Inferior parietal cortex (tissue), 1 donor: ENCODE data around the gene ZNF280A.
"Not testable (repeated sequence)": the region's sequence is repeated elsewhere in the genome, so short reads cannot be mapped to it uniquely, and the experiment has no call there.

Source experiments
- DNase-seq: peaks from one replicate; pipeline ENCODE4 v3.0.0-alpha.2; 2016; ENCODE audit errors: extremely low spot score

The ZNF280A gene

GRCh38 chr22:22538226-22538989 is 18.3 kb upstream of the ZNF280A start:
- DNase-seq, result no peak

- DNase-seq, result no peak
These were observed 16.8 kb upstream of the ZNF280A start for GRCh38 chr22:22536916-22537315.

- no peak for DNase-seq
These were observed 16.4 kb upstream of the ZNF280A start for GRCh38 chr22:22536515-22536914.

- no peak for DNase-seq
These were observed 15.6 kb upstream of the ZNF280A start for GRCh38 chr22:22535662-22536061.

GRCh38 chr22:22534604-22535415 is 14.7 kb upstream of the ZNF280A start:
- DNase-seq, result no peak

GRCh38 chr22:22533863-22534262 is 13.8 kb upstream of the ZNF280A start:
- no peak for DNase-seq

- DNase-seq, result no peak
These were observed 13.3 kb upstream of the ZNF280A start for GRCh38 chr22:22533417-22533816.

GRCh38 chr22:22532547-22533071 is 12.5 kb upstream of the ZNF280A start:
- DNase-seq, result not testable (repeated sequence)

- DNase-seq, result no peak
These were observed 11.9 kb upstream of the ZNF280A start for GRCh38 chr22:22531770-22532546.

- DNase-seq, result no peak
These were observed 8.7 kb upstream of the ZNF280A start for GRCh38 chr22:22528780-22529179.

GRCh38 chr22:22527312-22527711 is 7.2 kb upstream of the ZNF280A start:
- DNase-seq, result no peak

GRCh38 chr22:22526125-22526912 is 6.2 kb upstream of the ZNF280A start:
- DNase-seq, result no peak

GRCh38 chr22:22523494-22523893 is 3.4 kb upstream of the ZNF280A start:
- no peak for DNase-seq

- no peak for DNase-seq
These were observed 1.6 kb upstream of the ZNF280A start for GRCh38 chr22:22521631-22522030.

GRCh38 chr22:22520667-22521602 is 865 bp upstream of the ZNF280A start:
- DNase-seq, result no peak

GRCh38 chr22:22519591-22519990 is 479 bp downstream of the ZNF280A start:
- DNase-seq, result peak; percentile 51

- DNase-seq, result no peak
These were observed 3.1 kb downstream of the ZNF280A start for GRCh38 chr22:22516992-22517391.

- DNase-seq, result no peak
These were observed 4.2 kb downstream of the ZNF280A start for GRCh38 chr22:22515890-22516289.

GRCh38 chr22:22514431-22514830 is 5.6 kb downstream of the ZNF280A start:
- not testable (repeated sequence) for DNase-seq

GRCh38 chr22:22513619-22514018 is 6.5 kb downstream of the ZNF280A start:
- DNase-seq, result no peak
